SK-N-DZ (cell line): ENCODE data around the gene HSF5.

Experiments used
- DNase-seq: peaks from one replicate; pipeline ENCODE4 v3.0.0-alpha.2; 2015; ENCODE audit warnings: low spot score

The HSF5 gene

DNA sequence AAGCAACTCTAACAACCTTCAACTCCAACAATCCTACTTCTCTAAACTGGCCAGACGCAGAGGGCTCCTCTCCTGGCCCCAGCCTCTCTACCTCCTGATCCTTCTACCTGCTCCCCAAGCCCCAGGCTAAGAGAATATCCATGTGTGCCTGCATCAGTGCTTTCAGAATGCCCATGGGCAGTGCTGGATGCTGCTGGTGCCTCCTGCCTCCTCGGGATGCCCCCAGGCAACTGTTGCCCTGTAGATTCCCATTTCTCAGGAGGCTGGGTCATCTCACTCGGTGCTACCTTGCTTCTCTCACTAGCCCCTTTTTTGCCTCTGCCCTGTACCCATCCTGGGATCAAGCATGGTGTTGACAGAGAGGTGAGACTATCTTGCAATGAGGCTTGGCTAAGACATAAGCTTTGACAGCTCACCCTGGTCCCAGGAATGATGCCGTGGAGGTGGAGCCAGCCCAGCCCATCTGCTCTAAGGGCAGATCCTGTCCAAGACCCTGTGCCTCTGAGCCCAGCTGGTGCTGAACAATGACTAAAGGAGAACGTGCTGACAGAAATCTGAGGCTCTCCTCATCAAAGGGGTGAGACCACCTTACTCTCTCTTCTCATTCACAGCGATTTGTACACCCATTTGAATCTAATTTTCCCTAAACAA lies 116.8 kb downstream of the HSF5 start:
- DNase-seq, result no peak

DNA sequence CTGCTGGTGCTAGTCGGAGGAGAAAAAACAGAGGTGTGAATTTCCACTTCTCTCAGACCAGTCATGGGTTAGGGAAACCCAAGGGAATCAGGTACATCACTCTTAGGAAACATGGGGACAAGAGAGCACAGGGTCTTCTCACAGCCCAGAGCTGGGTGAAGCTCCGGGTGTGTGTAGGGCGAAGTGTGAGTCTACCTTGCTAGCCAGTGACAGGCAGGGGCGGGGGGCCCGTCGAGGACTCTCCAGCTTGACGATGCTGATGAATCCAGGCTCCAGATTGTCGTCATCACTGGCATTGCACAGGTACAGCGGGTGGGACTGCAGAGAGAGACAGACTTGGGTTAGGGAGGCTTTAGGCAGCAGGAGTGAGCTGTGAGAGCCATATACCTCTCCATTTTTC lies 117.5 kb downstream of the HSF5 start:
- no peak for DNase-seq

- no peak for DNase-seq
Measured at GRCh38 chr17:58370309-58370708, 117.9 kb downstream of the HSF5 start.
